ENCODE data around the gene MTHFD1.

The MTHFD1 gene

DNA sequence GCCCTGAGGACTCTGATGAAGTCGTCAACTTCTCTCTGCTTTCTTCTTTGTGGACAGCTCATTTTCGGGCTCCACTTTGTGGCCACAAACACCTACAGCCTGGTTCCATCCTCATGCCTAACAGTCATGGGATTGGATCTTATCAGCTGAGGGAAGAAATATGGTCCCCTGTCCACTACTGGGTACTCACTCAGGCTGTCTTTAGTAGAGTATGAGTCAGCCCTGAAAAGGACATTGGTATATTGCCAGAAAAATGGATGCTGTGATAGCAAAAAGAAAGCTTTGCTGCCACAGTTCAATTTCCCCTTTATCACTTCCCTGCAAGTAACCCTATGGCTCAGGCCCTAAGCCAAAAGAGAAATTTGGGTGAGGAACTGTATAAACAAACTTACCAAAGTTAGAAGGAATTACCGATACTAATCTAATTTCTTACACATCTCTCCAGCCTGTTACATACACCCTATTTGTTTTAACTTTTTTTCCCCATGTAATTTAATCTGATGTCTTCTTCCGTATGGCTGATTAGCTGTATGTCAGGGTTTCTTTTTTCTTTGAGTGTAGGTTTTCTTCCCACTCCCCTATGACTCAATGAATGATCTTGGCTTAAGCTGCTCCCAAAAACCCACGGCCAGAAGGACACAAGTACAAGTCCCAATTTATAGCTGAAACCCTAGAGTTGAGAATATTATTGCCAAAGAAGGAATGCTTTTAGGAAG lies 29.1 kb downstream of the MTHFD1 start:
- no peaks in the 10 kb centered on the region for H3K27me3 ChIP-seq (ENCODE audit: insufficient read depth, poor library complexity, severe bottlenecking)
- no peak for TF ChIP-seq POLR2AphosphoS5 (IDR thresholded peaks at IDR 0.05; ENCODE audit: low read depth)
- TF ChIP-seq, protein P1, sequence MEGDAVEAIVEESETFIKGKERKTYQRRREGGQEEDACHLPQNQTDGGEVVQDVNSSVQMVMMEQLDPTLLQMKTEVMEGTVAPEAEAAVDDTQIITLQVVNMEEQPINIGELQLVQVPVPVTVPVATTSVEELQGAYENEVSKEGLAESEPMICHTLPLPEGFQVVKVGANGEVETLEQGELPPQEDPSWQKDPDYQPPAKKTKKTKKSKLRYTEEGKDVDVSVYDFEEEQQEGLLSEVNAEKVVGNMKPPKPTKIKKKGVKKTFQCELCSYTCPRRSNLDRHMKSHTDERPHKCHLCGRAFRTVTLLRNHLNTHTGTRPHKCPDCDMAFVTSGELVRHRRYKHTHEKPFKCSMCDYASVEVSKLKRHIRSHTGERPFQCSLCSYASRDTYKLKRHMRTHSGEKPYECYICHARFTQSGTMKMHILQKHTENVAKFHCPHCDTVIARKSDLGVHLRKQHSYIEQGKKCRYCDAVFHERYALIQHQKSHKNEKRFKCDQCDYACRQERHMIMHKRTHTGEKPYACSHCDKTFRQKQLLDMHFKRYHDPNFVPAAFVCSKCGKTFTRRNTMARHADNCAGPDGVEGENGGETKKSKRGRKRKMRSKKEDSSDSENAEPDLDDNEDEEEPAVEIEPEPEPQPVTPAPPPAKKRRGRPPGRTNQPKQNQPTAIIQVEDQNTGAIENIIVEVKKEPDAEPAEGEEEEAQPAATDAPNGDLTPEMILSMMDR (IDR thresholded peaks at IDR 0.05; ENCODE audit: insufficient read depth, low read length): no peak
- TF ChIP-seq GABPA (IDR thresholded peaks at IDR 0.05; ENCODE audit: low read depth): no peak
- no peak for TF ChIP-seq SPI1 (IDR thresholded peaks at IDR 0.05; ENCODE audit: borderline replicate concordance, low read depth)
- TF ChIP-seq, protein P2, sequence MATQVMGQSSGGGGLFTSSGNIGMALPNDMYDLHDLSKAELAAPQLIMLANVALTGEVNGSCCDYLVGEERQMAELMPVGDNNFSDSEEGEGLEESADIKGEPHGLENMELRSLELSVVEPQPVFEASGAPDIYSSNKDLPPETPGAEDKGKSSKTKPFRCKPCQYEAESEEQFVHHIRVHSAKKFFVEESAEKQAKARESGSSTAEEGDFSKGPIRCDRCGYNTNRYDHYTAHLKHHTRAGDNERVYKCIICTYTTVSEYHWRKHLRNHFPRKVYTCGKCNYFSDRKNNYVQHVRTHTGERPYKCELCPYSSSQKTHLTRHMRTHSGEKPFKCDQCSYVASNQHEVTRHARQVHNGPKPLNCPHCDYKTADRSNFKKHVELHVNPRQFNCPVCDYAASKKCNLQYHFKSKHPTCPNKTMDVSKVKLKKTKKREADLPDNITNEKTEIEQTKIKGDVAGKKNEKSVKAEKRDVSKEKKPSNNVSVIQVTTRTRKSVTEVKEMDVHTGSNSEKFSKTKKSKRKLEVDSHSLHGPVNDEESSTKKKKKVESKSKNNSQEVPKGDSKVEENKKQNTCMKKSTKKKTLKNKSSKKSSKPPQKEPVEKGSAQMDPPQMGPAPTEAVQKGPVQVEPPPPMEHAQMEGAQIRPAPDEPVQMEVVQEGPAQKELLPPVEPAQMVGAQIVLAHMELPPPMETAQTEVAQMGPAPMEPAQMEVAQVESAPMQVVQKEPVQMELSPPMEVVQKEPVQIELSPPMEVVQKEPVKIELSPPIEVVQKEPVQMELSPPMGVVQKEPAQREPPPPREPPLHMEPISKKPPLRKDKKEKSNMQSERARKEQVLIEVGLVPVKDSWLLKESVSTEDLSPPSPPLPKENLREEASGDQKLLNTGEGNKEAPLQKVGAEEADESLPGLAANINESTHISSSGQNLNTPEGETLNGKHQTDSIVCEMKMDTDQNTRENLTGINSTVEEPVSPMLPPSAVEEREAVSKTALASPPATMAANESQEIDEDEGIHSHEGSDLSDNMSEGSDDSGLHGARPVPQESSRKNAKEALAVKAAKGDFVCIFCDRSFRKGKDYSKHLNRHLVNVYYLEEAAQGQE (IDR thresholded peaks at IDR 0.05; ENCODE audit: insufficient replicate concordance, low read depth): no peak
- no peak overlapping the region for H3K27ac ChIP-seq (replicated peaks)
- H3K4me3 ChIP-seq (replicated peaks; ENCODE audit: insufficient read depth, low read length): no peak overlapping the region
- DNase-seq (ENCODE audit: low read depth in 1 of 2, low spot score in 1 of 2): no peak

DNA sequence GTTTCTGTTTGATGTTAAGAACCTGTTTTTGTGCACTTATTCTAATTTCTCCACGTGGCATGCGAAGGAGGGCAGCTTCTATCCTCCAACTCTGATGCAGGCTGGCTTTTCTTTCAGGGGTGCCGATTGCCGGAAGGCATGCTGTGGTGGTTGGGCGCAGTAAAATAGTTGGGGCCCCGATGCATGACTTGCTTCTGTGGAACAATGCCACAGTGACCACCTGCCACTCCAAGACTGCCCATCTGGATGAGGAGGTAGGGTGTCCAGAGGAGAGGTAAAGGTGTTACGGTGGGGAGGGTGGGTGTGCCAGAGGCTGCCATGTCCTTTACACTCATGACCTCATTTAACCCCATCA lies 29.6 kb downstream of the MTHFD1 start:
- Histone ChIP-seq H3K27ac (replicated peaks) (no peak overlapping the region), H3K27me3 (ENCODE audit: insufficient read depth, poor library complexity, severe bottlenecking) (no peaks in the 10 kb centered on the region), H3K4me3 (replicated peaks; ENCODE audit: insufficient read depth, low read length) (no peak overlapping the region)
- DNase-seq (ENCODE audit: low read depth in 1 of 2, low spot score in 1 of 2): no peak
- TF ChIP-seq POLR2AphosphoS5 (IDR thresholded peaks at IDR 0.05; ENCODE audit: low read depth): no peak
- TF ChIP-seq, protein P2 (IDR thresholded peaks at IDR 0.05; ENCODE audit: insufficient replicate concordance, low read depth): no peak
- TF ChIP-seq GABPA (IDR thresholded peaks at IDR 0.05; ENCODE audit: low read depth): no peak
- no peak for TF ChIP-seq SPI1 (IDR thresholded peaks at IDR 0.05; ENCODE audit: borderline replicate concordance, low read depth)
- TF ChIP-seq, protein P1 (IDR thresholded peaks at IDR 0.05; ENCODE audit: insufficient read depth, low read length): no peak

DNA sequence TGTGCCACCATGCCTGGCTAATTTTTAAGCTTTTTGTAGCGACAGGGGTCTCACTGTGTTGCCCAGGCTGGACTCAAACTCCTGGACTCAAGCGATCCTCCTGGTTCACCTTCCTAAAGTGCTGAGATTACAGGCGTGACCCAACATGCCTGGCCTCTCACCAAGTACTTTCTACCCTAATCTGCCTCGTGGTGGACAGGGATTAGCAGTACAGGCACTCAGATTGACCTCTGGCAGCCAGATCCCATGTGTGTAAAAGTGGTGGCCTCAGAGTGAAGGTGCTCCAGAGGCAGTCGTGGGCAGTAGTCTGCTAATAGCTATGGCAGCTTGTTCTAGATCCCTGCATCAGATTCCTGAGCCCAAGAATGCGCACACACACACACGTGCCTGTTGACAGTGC lies 30.9 kb downstream of the MTHFD1 start:
- TF ChIP-seq, protein P2 (IDR thresholded peaks at IDR 0.05; ENCODE audit: insufficient replicate concordance, low read depth): no peak
- TF ChIP-seq SPI1 (IDR thresholded peaks at IDR 0.05; ENCODE audit: borderline replicate concordance, low read depth): no peak
- TF ChIP-seq, protein P1 (IDR thresholded peaks at IDR 0.05; ENCODE audit: insufficient read depth, low read length): no peak
- TF ChIP-seq POLR2AphosphoS5 (IDR thresholded peaks at IDR 0.05; ENCODE audit: low read depth): no peak
- TF ChIP-seq GABPA (IDR thresholded peaks at IDR 0.05; ENCODE audit: low read depth): no peak
- DNase-seq (ENCODE audit: low read depth in 1 of 2, low spot score in 1 of 2): no peak
- Histone ChIP-seq H3K4me3 (replicated peaks; ENCODE audit: insufficient read depth, low read length) (no peak overlapping the region), H3K27ac (replicated peaks) (no peak overlapping the region), H3K27me3 (ENCODE audit: insufficient read depth, poor library complexity, severe bottlenecking) (no peaks in the 10 kb centered on the region)
